ENCODE data around the gene ZNF804B. TPM values are rescaled to one million over a fixed set of nuclear protein-coding genes. Genes with fewer than 3 reads are reported as not detected.
"Not testable (repeated sequence)": the region's sequence is repeated elsewhere in the genome, so short reads cannot be mapped to it uniquely, and the experiment has no call there.

The ZNF804B gene
- total RNA-seq, 1 experiment from 2014 or later: 0.17 TPM

DNA sequence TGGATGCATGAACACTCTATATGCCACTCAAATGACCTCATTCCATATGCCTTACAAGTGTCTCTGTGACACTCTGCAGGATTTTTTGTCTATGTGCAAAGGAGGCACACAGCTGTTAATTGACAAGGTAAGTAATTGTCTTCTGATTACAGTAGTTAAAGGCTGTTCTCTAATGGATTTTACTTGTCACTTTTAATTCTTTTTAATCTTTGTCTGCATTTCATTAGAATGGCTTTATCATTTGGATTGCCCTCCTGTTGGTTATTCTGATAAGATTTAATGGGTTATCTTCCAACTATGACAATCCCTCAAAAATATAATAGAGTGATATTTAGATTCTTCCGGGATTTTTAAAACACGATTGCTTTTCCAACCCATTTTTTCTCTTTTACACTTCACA, 326.1 kb downstream of the ZNF804B start:
- DNase-seq (ENCODE audit: low spot score): no peak

DNA sequence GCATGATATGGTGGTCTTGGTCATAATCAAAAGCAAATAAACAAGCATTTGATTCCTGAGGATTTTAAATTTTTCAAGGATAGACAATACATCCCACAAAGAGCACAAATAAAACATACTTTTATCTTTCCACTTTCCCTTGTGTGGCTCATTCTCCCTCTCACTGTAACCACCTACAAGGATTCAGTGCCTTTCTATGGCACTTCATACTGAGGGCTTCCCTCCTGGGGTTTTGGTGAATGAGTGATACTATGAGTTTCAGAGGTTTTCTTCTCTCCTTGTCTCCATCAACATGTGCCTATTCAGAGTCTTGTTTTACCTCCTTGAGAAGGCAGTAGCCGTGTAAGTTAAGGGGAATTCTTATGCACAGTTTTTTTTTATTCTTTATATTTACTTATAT, 332.1 kb downstream of the ZNF804B start:
- DNase-seq (ENCODE audit: low spot score): no peak

DNA sequence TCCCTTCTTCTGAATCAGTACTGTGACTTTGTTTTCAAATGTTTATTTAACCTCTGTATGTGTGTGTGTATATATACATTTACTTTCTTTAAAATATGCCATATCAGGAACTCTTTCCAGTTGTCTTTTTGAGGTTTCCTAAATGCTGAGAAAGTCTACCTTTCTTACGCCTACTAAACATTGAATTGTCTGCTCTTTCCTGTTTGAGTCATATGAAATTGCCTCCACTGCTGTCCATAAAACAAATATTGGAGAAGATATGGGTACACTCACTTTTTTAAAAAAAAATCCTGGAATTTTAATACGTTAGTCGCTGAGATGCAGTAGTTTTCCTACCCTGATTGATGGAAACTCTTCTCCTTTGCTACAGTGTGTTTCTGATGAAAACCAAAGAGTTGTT, 334.8 kb downstream of the ZNF804B start:
- DNase-seq (ENCODE audit: low spot score): no peak

DNA sequence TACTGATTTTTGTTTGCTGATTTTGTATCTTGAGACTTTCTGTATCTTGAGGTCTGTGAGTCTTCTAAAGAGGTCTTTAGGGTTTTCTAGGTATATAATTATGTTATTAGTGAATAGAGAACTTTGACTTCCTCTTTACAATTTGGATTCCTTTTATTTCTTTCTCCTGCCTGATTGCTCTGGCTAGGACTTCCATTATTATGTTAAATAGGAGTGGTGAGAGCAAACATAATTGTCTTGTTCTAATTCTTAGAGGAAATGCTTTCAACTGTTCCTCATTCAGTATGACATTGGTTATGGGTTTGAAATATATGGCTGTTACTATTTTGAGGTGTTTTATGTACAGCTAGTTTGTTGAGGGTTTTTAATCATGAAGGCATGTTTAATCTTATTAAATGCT, 344.1 kb downstream of the ZNF804B start:
- no peak for DNase-seq (ENCODE audit: low spot score)

DNA sequence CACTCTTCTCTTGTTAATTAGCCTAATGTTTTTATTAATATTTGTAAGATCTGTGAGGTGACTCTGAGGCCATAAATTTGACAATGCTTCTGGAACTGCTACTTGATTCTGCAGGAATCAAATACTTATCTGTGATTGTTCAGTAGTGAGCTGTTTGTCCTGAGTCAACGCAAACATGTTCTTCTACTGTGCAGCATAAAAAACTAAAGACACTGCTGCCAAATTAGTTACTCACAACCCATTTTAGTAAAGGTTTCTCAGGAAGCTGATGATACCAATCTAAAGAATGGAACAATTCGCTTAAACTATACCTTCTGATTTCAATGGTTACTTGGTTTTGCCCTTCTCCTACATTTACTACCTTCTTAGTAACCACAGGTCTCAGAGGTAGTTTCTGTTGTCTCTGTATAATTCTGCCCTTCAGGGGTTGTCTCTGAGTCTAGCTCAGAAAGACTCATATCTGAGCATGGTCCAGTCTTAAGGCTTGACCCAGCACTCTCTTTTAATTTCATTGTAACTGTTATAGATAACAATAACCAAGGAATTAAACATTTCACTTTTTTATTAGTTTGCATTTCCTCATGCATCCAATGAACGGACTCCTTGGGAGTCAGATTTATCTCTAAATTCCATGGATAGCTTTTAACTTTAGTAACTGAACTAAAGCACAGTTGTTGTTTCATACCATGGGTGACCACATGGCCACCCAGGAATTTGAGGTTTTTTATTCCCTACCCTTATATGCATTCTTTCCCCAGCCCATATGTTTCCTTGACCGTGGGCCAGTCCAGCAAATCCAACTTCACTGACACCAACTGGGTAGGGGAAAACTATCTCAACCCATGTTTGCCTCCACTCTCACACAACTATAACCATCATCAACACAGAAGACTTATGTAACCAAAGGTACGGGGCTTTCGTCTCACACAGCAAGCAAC, 345.5 kb downstream of the ZNF804B start:
- DNase-seq (ENCODE audit: low spot score): no peak

DNA sequence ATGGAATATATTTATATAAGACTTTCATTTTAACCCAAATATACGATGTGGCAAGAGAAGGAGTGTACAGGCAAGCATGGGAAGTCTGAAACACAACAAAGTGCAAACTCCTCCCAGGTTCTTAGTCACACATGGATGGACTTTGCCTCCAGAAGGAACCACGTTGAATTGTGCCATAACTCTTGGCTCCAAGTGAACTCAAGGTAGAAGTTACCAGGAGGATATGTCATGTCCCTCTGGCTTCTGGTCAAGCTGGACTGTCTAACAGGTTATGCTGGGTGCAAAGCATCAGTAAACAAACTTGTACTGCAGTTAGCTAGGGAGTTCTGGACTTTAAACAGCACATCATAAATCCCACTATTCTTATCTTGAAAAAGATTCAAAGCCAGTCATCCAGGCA, 364.4 kb downstream of the ZNF804B start:
- no peak for DNase-seq (ENCODE audit: low spot score)

DNA sequence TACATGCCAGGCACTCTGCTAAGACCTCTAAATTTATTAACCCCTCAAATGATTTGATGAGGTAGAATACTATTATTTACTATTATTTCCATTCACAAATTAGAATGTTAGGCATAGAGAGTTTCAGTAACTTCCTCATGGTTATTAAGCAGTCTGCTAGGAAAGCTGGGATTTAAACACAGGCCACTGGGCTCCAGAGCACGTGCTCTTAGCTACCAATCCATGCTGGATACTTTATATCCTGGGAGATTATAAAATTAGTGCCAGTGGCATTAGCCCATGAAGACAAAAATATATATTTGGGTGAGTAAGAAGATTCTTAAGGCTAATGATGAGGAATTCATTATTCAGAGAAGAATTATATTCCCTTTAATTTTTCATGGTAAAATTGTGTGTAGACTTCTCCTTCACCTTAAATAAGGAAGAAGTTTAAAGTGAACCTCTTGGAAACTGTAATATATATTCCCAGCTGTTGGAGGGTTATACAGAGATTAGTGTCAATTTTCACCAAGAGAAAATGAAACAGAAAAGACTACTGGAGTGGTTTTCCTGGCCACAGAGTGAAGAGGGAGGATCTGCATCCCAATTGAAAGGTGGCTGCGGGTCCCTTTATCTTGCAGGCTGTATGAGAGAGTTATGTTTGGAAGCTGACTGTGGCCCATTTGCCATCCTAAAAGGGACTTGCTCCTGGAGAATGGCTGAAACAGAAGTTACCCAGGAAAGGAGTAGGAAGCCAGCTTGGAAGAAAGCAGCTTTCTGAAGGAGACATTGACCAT, 370.3 kb downstream of the ZNF804B start:
- no peak for DNase-seq (ENCODE audit: low spot score)

DNA sequence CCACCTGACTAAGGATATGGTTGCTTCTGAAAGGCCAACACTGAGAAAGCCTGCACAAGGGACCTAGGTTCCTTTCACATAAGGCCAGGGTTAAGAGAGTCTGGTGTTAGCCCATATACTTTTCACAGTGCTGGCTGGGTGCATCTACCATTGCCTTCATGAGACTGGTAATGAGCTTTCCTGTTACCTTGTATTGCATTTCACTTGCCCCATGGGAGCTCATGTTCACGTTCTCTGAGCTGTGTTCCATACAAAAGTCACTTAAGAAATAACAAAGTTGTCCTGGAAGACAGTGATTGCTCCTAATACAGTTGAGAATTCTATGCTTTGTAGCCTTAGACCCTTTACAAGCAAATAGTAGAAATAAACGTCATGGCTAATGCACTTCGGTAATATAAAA, 373.9 kb downstream of the ZNF804B start:
- DNase-seq (ENCODE audit: low spot score): no peak

DNA sequence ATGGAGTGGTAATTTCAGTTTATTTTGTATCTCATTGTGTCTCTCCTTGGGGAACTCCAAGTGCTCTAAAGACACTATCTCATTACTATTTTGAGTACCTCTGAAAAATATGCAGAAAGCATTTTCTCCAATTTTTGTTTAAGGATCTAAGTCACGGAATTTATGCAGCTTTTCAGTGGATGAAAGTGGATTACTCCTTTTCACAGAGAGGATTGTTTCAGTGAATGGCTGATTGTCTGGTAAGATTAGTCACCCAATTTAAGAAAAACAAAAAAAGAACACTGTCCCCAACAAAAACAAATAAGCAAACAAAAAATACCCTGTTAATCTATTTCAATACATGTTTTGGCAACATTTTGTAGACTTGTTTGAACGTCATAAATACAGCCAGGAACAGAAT, 374.3 kb downstream of the ZNF804B start:
- no peak for DNase-seq (ENCODE audit: low spot score)

DNA sequence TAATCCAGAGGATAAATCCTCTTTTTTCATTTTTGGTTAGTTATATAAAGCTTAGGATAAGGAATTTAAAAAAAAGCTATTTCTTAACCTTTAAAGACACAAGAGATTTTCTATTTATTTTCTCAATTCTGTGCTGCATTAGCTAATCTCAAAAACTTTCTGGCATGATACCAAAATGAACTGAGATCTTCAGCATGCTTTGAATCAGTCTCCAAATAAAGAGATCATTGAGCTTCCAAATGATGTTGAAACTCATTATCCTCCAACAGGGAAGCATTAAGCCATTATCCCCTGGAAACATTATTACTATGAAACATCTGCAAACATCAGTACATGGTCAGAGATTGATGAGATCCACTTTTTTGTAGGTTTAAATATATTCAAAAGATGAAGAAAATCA, 386.3 kb downstream of the ZNF804B start:
- no peak for DNase-seq (ENCODE audit: low spot score)

DNA sequence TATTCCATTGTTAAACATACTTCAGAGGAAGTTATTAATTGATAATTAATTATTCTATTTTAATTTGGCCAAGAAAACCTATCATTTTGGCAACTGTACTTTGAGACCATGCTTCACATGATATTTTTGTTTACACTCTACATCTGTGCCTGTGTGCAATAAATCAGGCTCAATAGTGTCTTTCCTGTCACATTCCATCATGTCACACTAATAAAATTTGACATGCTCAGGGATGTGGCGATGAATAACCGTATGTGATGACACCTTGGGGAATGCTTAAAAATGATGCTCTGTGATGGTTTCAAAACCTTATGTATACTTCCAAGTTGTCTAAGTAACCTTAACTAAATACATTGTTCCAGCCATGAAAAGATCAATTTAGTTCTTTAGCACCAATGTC, 400.6 kb downstream of the ZNF804B start:
- no peak for DNase-seq (ENCODE audit: low spot score)

DNA sequence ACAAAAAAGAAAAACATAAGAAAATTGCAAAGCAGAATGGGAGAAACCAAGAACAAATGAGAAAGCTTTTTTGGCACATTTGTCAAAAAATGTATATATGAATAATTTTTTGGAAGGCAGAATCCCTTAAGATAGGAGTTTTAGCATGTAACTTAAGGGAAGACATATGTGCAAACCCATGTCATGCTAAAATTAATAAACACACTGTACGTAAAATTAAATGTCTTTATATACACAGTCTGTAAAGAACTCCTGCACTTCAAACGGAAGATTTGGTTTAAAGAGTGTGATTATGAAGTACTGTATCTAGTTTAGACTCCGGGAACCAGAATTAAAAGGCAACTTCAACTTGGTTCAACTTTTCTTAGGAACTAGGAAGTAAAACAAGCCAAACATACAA, 405.9 kb downstream of the ZNF804B start:
- DNase-seq (ENCODE audit: low spot score): no peak

DNA sequence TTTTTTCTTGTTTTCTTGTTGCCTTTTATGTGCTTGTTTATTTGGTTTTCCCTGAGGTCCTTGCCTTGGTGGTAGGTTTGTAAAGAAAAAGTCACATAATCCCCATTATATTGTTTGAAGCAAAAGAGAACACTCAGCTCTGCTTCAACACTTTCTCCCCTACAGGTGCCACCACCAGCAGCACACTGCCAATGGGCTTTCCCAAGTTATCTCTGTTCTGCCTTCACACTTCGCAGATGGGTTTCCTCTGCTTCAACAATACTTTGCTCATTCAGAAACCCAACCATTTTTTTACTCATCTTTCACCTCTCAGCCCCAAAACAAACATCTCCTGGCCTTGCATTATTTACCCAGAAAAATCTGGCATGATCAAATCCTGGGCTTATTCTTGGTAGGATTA, 411.1 kb downstream of the ZNF804B start:
- no peak for DNase-seq (ENCODE audit: low spot score)

DNA sequence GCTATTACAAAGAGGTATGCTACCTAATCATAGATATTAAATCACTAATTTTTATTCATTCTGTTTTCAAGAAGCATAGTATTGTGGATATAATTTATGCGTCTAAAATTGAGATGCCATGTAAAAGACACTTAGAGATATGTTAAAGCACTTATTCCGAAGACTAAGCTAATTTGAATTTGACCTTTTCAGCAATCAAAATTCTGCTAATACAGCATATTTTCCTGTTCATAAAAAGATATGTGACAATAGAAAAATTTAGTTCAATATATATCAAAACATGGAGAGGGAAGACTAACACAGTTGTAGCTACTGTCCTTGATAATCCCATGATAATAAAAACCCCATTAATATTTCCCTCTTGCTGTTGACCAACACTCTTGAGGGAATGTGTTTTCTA, 422.6 kb downstream of the ZNF804B start:
- no peak for DNase-seq (ENCODE audit: low spot score)

DNA sequence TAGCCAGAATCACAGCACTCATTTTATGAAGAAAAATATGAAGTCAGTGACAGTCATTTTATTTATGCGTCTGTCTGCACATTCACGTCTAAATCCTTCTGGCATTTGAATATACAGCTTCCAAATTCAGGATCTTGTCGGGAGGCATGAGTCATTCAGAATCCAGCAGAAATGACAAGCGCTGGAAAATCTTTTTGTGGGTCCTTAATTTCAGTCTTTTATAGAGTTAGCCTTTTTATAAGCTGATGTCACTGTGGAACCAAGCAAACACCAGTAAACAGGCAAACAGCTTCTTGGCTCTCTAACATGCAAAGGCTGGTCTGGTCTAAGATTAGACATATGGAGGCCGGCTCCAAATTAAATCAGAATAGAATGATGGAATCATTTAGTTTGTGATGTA, 424.2 kb downstream of the ZNF804B start:
- no peak for DNase-seq (ENCODE audit: low spot score)

DNA sequence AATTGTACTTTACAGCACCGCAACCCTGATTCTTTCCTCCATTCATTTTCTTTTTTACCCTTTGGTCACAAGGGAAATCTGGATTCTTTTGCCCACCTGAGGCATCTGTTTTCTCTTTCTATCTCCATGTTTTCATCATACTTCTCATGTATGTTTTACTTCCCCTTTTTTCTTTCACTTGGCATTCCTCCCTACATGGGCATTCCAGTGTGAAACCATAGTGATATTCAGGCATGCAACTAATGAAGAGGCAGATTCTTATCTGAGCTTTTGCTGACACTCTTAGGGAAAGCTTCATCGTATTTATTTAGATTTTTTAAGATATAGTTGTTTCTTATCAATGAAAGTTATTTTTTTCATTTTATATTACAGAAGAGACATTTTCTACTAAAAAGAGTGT, 441.3 kb downstream of the ZNF804B start:
- DNase-seq (ENCODE audit: low spot score): no peak

DNA sequence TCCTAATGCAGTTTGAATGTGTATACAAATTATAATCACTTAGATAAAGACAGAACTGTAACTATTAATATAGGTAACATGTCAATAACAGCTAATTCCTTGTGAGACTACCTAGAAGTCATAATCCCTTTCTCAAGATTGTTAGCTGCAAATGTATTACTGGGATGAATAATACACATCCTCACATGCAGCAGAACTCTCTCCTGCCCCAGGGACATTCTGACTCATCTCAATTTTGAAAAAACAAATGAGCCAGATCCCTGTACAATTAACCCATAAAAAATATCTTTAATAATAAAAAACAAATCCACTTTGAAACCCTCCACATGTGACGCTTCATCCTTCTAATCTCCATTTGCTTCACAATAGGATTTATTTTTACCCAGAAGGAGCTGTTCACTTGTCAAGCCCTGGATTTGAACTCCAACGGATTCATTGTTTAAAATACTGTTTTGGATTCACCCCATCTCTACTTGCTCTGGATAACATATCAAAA, 464.4 kb downstream of the ZNF804B start:
- no peak for DNase-seq (ENCODE audit: low spot score)

DNA sequence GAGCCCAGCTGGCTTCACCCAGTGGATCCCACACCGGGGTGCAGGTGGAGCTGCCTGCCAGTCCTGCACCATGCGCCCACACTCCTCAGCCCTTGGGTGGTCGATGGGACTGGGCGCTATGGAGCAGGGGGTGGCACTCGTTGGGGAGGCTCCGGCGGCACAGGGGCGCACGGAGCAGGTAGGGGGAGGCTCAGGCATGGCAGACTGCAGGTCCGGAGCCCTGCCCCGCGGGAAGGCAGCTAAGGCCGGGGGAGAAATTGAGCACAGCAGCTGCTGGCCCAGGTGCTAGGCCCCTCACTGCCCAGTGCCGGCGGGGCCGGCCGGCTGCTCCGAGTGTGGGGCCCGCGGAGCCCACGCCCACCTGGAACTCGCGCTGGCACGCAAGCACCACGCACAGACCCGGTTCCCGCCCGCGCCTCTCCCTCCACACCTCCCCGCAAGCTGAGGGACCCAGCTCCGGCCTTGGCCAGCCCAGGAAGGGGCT, 469.2 kb downstream of the ZNF804B start:
- not testable (repeated sequence) for DNase-seq (ENCODE audit: low spot score)

DNA sequence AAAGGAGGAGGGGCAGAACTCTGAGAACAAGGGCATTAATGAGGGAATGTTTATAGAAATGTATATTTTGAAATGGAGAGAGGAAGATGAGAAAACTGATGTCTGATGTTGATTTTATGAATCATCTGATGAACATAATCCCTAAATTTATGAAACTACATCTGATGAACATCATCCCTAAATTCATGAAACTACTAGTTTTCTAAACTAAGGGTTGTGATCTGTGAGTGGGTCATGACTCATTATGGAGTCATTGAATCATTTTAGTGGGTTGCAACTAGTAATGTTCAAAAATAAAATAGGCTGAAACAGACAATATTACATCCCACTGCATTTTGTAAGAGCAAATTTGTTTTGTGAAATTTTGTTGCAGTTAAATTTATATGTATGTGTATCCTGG, 478.7 kb downstream of the ZNF804B start:
- no peak for DNase-seq (ENCODE audit: low spot score)

DNA sequence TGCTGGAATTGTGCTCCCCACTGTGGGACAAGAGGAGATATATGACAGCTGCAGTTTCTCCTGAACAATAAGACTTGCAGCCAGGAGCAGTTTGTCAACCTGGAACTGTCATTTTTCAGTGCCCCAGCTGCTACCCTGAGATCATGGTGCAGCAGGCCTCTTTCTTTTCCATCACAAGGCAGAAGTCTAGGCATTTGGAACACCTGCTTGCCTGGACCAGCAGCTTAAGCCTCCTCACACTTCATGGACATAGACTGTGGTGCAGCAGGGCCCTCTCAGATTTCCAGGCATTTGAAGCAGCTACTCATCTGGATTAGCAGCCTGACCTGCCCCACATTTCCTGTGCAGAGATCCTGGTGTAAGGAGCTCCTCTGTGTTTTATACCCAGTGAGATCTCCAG, 486.7 kb downstream of the ZNF804B start:
- no peak for DNase-seq (ENCODE audit: low spot score)

DNA sequence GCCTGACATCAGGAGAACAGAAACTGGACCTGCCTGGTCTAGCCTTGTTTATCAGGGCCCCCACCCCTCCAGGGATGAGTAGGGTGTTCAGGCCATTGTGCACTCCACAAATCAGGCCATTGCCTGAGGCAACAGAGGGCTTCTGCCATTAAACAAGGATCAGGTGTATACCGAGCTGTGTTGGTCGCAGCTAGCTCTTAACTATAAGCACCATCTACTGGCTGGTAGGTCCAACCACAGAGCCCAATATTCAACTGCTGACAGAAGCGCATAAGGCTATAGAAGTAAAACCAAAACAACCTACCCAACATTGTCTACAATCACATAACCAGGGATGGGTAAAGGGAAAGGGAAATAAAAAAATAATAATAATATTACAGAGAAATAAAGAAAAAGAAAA, 487.7 kb downstream of the ZNF804B start:
- no peak for DNase-seq (ENCODE audit: low spot score)

DNA sequence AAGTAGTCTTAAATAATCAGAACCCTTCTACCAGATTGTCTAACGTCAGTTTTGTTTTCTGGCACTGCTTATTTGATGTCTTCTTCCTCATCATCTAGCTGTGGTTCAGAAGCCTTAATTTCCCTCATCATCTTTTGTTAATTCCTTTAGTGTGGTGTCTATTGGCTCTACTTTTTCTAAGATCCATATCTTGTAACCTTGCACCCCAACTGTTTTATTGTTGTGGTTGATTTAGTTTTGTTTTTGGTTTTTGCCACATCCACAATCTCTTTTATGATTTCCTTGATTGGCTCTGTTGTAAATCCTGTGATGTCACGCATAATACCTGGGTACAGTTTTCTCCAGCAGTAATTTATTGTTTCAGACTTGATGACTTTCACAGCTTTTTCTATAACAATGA, 499.6 kb downstream of the ZNF804B start:
- no peak for DNase-seq (ENCODE audit: low spot score)

DNA sequence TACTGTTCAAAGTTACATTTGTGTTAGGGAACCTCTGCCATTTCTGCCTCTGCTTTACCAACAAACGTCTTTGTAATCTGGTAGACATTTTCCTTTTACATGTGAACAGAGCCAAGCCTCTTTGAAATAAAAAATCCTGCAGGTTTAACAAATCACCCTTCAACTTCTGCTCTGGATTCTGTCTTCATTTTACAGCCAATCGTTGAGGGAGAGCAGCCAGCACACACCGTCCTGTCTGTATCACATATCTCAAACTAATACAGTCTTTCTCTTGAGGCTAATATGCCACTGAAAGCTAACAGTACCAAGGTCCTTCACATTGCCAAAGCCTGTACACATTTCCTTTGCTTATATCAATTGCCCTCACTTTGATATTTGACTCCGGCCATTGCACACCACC, 504.6 kb downstream of the ZNF804B start:
- DNase-seq (ENCODE audit: low spot score): no peak

Data from H4 (cell line).